Activated B cell treated with CpG ODN at 0.5 μM for 24 hours (primary cell): ENCODE results near the gene MYO7A. TPM values are rescaled to one million over a fixed set of nuclear protein-coding genes. Genes with fewer than 3 reads are reported as not detected.

Experiments
- ATAC-seq: fragments of 200-7000 bp; cut with Tn5 transposase; one replicate; pipeline ENCODE4 v1.10.0; 2021; ENCODE audit warnings: low read depth, mild to moderate bottlenecking, moderate library complexity
- CTCF ChIA-PET: fragments of 350-600 bp; sonication (Branson Sonifier 250); formaldehyde crosslinking; loops from one replicate; lab custom pipeline; 2021; ENCODE audit warnings: antibody characterized with exemption; lab: Charles Lee
- POLR2A ChIA-PET: fragments of 350-600 bp; sonication (Branson Sonifier 250); formaldehyde crosslinking; loops from one replicate; lab custom pipeline; 2021; ENCODE audit warnings: antibody characterized with exemption; lab: Charles Lee
- DNase-seq: peaks from one replicate; pipeline ENCODE4 v3.0.0; 2022
- H3K27ac Mint-ChIP-seq: one replicate; pipeline ENCODE4 v1.8.0; 2020; ENCODE audit warnings: mixed read lengths
- H3K27me3 Mint-ChIP-seq: one replicate; pipeline ENCODE4 v1.8.0; 2021; ENCODE audit warnings: mixed read lengths
- H3K36me3 Mint-ChIP-seq: one replicate; pipeline ENCODE4 v1.8.0; 2021; ENCODE audit warnings: low read depth, mixed read lengths
- H3K4me1 Mint-ChIP-seq: one replicate; pipeline ENCODE4 v1.8.0; 2021; ENCODE audit warnings: mixed read lengths
- H3K4me3 Mint-ChIP-seq: one replicate; pipeline ENCODE4 v1.8.0; 2020; ENCODE audit warnings: mild to moderate bottlenecking, mixed read lengths
- H3K9me3 Mint-ChIP-seq: one replicate; pipeline ENCODE4 v1.8.0; 2020; ENCODE audit warnings: mixed read lengths
- CTCF ChIP-seq: fragments of 200-600 bp; IDR thresholded peaks from one replicate; pipeline ENCODE4 v1.8.0; 2022; ENCODE audit warnings: antibody characterized with exemption, mild to moderate bottlenecking
- intact Hi-C: fragments of 100-400 bp; cut with micrococcal nuclease; formaldehyde crosslinking; loops from one replicate; pipeline ENCODE4 v1.15.1; 2024
- total RNA-seq: library from RNA; stranded (reverse); gene quantifications from 2 replicates; pipeline ENCODE4 v1.2.3, GENCODE V29; 2022

The MYO7A gene
- total RNA-seq, 1 donor from 2014 or later, result 5.4 TPM

- H3K4me3 Mint-ChIP-seq, result no peak overlapping the region
Observed at GRCh38 chr11:77180346-77180745, 52.3 kb downstream of the MYO7A start.

GRCh38 chr11:77181226-77181625 lies 53.2 kb downstream of the MYO7A start:
- Mint-ChIP-seq H3K36me3 (no peaks in the 10 kb centered on the region), H3K4me3 (no peak overlapping the region), H3K9me3 (no peaks in the 10 kb centered on the region), H3K27me3 (no peaks in the 10 kb centered on the region), H3K27ac (no peak overlapping the region), H3K4me1 (peaks cover 5% of the 10 kb centered on the region)
- TF ChIP-seq CTCF, result no peak
- no peak for ATAC-seq
- intact Hi-C loops, result no loop called here
- no peak for DNase-seq
- ChIA-PET CTCF (no interaction called here), POLR2A (no interaction called here)

More at GRCh38 chr11:77180346-77180745, 52.3 kb downstream of the MYO7A start:
- Mint-ChIP-seq H3K4me1 (peaks cover 13% of the 10 kb centered on the region), H3K36me3 (no peaks in the 10 kb centered on the region), H3K27me3 (no peaks in the 10 kb centered on the region), H3K9me3 (no peaks in the 10 kb centered on the region), H3K27ac (no peak overlapping the region)
- ATAC-seq (no peak), DNase-seq (no peak)
- POLR2A ChIA-PET, result no interaction called here
- intact Hi-C loops, result no loop called here
- TF ChIP-seq CTCF, result no peak
- CTCF ChIA-PET, result no interaction called here

- TF ChIP-seq CTCF, result no peak
- Mint-ChIP-seq H3K4me3 (no peak overlapping the region), H3K4me1 (no peaks in the 10 kb centered on the region), H3K27ac (no peak overlapping the region), H3K36me3 (no peaks in the 10 kb centered on the region), H3K9me3 (no peaks in the 10 kb centered on the region), H3K27me3 (no peaks in the 10 kb centered on the region)
- ChIA-PET CTCF (no interaction called here), POLR2A (no interaction called here)
- intact Hi-C loops, result no loop called here
- no peak for DNase-seq
- no peak for ATAC-seq
Observed at GRCh38 chr11:77181799-77182541, 53.9 kb downstream of the MYO7A start.

GRCh38 chr11:77182542-77183430 lies 54.7 kb downstream of the MYO7A start:
- Mint-ChIP-seq H3K27me3 (no peaks in the 10 kb centered on the region), H3K4me1 (no peaks in the 10 kb centered on the region), H3K27ac (no peak overlapping the region), H3K4me3 (no peak overlapping the region), H3K36me3 (no peaks in the 10 kb centered on the region), H3K9me3 (no peaks in the 10 kb centered on the region)
- DNase-seq (no peak), ATAC-seq (no peak)
- ChIA-PET POLR2A (no interaction called here), CTCF (no interaction called here)
- intact Hi-C loops, result no loop called here
- no peak for TF ChIP-seq CTCF

GRCh38 chr11:77183431-77183984 lies 55.5 kb downstream of the MYO7A start:
- Mint-ChIP-seq H3K4me3 (no peak overlapping the region), H3K36me3 (no peaks in the 10 kb centered on the region), H3K27me3 (no peaks in the 10 kb centered on the region), H3K4me1 (no peaks in the 10 kb centered on the region), H3K9me3 (no peaks in the 10 kb centered on the region), H3K27ac (no peak overlapping the region)
- ChIA-PET POLR2A (no interaction called here), CTCF (no interaction called here)
- ATAC-seq, result no peak
- DNase-seq, result no peak
- intact Hi-C loops, result no loop called here
- TF ChIP-seq CTCF, result no peak
